HG03439 (cell line): ENCODE results near the gene POLR1E.
"Not testable (repeated sequence)": the region's sequence is repeated elsewhere in the genome, so short reads cannot be mapped to it uniquely, and the experiment has no call there.

ENCODE experiments used
- ATAC-seq: cut with Tn5 transposase; IDR thresholded peaks from one replicate; pipeline ENCODE4 v1.9.1; 2021; ENCODE audit warnings: mild to moderate bottlenecking, moderate library complexity; ENCODE audit not compliant: unreplicated experiment

POLR1E gene

DNA sequence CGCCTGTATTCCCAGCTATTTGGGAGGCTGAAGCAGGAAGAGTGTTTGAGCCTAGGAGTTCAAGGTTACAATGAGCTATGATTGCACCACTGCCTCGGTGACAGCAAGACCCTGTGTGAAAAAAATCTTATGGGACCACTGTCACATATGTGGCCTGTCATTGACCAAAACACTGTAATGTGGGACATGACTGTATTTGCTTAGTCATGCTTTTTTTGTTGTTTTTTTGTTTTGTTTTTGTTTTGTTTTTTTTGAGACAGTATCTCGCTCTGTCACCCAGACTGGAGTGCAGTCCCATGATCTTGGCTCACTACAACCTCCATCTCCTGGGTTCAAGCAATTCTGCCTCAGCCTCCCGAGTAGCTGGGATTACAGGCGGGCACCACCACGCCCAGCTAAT is 13.5 kb downstream of the POLR1E start:
- ATAC-seq = no peak

DNA sequence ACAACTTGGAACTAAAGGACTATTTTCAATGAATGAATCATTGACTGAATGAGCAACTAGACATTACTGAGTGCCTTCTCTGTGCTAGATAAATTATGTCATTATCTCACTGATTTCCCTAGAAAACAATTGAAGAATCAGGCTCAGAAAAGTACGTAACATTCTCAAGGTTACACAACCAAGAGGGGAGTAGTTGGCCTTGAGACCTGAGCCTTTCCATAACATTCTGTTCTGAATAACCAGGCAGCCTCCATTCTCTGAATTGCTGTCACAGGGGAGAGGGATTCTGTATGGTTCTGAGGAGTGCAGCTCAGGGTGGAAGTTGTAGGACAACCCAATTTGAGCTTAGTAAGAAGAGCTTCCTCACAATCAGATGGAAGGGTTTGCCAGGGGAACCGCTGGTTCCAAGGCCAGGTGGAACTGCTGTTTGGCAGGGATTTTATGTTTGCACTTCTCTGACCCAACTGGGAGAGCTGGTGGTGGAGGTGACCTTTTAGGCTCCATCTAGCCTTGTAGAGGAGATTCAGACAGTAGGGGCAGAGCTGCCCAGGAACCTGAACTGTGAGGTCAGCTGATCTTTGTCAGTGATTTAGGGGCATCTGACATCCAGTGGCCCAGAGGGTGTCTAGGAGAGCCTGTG is 16.3 kb downstream of the POLR1E start:
- no peak for ATAC-seq

DNA sequence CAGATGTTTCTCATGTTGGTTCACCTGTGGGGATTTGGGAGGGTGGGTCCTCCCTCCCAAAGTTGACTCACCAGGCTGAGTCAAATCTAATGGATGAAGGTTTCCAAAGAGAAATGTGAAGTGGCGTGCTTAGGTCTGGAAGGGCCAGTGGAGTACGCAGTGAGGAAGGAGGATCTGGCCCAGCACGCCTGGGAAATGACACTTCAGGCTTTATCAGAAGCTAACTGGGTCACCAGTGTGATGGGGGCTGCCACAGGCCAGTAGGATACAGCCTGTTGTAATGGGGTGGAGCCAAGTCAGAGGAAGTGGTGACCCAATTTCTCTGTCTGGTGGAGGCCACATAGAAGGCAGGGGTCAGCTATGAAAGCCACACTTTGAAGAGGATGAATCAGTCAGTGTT is 18.0 kb downstream of the POLR1E start:
- no peak for ATAC-seq

DNA sequence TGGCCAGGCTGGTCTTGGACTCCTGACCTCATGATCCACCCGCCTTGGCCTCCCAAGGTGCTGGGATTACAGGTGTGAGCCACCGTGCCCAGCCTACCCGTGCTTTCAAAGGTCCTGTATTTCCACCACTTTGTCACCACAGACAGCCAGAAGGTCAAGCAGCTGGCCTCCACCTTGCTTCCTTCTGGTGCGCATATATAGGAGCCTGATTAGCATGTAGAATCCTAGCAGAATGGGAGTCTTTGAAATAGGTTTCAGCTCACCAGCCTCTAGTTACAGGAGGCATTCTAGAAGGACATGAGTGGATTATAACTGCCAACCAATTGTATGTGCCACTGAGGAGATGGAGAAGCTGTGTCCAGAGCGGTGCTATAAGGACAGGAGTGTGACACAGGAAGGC is 18.9 kb downstream of the POLR1E start:
- no peak for ATAC-seq

DNA sequence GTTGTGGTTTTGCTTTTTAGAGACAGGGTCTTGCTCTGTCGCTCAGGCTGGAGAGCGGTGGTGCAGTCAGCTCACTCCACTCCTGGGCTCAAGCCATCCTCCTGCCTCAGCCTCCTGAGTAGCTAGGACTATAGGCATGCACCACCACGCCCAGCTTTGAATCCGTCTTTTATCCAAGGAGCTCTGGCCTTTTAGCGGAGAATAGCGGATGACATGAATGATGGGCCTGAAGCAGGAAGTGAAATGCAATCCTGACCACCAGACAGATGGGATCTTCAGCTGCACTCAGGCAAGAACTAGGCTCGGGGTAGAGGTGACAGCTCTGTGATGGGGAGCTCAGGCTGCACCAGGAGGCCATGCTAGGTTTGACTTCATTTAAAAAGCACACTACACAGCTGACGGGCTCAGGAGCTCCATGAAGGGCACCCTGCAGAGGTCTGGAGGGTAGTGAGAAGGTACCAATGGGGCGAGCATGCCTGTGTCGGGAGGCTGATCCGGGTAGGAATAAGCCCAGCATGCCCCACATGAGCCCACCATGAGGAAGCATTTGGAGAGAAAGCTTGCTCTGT is 21.9 kb downstream of the POLR1E start:
- no peak for ATAC-seq

DNA sequence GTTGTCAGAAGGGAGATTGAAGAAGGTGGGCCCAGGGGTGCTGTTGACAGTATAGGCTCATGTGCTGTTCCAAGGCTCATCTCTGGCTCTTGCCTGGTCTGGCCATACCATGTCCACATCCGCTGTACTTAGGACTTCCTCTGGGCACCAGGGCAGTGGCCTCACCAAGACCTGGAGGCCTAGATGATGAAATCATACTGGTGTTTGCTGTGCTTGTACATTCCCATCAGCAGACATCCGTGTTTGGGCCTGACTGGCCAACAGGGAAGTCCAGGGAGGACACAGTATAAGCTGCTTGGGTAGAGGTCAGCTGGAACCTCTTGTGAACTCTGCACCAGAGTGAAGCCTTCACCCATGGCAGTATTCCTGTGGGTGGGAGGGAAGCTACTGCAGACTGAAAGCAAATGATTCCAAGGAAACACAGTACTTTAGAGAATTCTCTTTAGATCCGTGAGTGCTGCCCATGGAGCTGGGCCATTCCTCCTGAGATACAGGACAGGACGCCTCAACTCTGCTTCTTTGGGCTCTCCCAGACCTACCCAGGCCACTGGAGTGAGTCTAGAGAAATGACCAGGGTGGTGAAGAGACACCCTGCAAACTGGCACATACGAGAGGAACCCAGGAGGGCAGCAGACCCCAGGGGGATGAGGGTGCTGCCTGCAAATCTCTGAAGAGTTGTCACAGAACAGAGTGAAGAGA is 22.5 kb downstream of the POLR1E start:
- ATAC-seq = no peak

DNA sequence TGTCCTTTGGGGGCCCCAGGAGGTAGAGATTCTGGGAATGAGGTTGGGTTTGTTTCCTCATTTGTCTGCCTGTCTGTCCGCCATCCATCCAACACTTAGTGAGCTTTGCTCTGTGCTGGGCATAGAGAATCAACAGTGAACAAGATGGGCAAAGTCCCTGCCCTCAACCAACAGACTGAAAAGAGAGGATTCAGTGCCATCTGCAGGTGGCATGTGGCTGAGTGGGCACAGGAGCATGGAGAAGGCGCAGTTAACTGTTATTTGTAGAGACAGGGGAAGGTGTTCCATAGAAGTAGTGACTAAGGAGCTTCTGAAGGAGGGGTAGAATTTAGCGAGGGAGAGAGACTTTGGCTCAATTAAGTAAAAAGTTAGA is 23.1 kb downstream of the POLR1E start:
- no peak for ATAC-seq

DNA sequence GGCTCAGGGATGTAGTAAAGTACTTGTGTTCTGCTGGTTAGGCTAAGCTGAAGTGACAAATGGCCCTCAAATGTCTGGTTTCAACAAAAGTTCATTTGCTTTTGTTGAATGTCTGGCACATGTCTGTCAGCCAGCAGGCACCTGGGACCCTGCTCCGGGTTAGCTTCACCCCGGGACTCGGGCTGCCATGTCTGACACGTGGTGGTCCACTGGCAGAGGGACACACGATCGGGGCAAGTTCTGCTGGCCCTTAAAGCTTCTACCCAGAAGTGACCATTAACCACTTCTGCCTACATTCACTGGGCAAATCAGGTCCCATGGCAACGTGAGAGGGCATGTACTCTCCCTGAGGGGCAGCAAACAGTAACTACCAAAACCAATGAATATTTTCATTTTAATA is 23.8 kb downstream of the POLR1E start:
- no peak for ATAC-seq

DNA sequence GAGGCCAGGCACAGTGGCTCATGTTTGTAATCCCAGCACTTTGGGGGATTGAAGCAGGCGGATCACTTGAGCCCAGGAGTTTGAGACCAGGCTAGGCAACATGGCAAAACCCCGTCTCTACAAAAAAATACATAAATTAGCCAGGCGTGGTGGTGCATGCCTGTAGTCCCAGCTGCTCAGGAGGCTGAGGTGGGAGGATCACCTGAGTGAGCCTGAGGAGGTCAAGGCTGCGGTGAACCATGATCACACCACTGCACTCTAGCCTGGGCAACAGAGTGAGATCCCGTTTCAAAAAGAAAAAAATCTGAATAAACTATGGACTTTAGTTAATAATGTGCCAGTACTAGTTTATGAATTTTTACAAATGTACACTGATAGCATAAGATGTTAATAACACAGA is 24.3 kb downstream of the POLR1E start:
- ATAC-seq = not testable (repeated sequence)

DNA sequence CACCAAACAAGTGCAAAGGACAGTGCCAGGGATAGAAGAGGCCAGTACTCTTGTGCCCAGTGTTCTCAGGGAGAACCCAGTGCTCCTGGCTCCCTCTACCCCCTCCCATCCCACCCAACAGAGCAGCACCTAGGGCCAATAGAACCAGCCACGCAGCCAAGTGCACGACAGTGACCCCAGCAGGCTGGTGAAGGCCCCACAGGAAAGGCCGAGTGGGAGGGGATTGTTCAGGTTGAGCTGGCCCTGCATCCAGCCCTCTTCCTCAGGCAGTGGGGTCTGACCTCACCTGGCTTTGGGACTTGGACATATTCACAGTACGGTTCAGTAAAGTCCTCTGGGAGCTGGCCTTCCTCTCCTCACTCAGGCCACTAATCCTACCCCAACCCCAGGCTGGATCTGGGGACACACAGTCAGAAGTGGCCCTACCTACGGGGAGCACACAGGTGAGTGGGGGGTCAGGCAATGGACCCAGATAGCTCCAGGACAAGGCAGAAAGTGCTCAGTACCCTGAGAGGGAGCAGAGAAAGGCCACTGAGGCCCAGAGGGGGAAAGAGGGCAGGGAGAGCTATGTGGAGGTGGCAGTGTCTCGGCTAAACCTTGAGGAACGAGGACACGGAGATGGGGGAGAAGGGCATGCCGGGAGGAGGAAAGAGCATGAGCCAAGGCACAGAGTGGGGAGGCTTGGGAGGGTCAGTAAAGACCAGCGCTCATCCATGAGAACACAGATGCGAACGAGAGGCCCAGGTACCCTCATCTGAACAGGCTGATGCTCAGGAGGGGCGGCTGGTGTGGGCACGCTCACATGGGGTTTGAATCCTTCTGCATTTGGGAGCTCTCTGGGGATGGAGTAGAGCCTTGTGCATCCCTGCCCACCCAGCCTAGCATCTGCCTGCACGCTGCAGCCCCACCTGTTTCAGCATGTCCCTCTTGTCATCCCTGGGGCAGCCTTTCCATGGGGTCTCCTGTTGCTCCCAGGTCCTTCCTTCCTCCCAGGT is 25.6 kb downstream of the POLR1E start:
- no peak for ATAC-seq

DNA sequence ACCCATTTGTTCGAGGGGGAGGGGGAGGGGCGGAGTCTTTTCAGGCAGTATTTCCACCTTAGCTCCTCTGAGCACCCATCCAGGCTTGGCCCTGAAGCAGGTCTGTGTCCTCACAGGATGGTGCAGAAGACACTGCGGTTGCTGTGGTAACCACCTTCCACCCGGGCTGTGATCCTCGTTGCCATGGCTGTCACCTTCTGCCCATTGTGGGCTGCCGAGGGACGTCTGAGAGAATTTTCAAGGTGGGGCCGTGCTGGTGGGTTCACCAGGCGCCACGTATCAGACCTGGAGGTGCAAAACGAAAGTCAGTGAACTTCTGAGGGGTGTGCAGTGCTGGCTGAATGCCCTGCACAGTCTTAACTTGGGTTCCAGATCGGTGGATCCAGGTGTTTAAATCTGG is 26.7 kb downstream of the POLR1E start:
- ATAC-seq = no peak

DNA sequence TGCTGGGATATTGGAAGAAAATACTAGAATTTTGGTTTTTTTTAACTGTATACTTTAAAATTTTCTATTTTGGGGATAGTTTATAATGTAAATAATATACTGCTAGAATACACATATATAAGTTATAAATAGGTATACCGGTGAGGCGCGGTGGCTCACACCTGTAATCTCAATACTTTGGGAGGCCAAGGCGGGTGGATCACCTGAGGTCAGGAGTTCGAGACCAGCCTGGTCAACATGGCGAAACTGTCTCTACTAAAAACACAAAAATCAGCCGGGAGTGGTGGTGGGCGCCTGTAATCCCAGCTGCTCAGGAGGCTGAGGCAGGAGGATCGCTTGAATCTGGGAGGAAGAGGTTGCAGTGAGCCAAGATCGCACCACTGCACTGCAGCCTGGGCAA is 28.7 kb downstream of the POLR1E start:
- ATAC-seq = not testable (repeated sequence)

DNA sequence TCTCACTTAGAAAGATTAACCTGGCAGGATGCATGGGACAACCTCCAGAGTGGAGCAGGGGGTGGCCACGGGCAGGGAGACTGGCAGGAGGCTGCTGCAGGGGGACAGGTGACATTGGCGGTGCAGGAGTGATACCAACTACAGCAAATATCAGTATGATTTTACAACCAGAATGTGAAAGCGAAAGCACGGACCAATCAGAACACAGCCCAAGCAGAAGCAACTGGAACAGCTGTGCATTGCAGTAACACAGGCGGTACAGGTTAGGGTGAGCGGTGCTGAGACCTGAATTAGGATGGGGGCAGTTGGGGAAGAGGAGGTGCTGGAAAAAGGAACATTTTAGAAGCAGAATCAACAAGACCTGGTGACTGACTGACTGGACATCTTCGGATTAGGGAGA is 29.3 kb downstream of the POLR1E start:
- ATAC-seq = no peak

DNA sequence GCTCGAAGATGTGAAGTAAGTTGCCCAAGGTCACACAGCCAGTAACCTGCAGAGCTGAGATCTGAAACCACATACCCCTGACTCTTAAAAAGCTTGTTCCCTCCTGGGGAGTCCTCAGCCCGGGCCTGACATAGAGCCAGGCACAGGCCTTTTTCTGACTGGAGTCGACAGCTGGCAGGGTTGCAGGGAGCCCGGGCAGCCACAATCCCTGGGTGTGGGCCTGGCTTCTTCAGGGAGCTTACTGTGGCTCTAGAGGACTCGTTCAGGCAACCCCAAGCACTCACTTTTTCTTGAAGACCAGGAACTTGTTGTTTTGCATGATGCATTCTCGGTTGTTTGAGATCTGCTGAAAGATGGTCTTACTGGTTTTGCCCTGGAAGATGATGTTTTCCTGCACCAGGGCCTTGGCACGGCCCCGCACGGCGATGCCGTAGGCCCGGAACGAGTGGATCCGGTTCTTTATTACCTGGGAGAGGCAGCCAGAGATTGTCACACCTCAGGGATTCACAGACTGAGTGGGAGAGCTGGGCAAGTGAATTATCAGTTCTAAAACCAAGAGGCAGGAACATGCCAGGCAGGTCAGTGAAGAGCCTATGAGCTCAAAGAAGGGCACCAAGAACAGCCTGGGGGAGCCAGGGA is 30.0 kb downstream of the POLR1E start:
- ATAC-seq = no peak

DNA sequence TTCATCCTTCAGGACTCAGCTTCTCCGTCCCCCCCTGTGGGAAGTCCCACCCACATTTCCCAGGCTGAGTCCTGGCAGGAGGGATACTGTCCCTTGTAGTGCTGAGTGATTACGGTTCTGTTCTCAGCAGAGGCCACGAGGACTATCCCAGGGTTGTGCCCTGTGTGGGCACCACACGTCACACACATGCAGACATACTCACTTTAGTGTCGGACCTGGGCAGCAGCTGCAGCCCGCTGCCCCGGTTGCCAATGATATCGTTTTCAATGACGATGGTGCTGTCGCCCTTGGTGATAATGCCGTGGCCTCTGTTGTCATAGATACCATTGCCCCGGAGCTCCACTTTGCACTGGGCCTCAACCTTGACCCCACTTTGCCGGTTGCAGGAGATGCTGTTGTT is 32.2 kb downstream of the POLR1E start:
- ATAC-seq = no peak

DNA sequence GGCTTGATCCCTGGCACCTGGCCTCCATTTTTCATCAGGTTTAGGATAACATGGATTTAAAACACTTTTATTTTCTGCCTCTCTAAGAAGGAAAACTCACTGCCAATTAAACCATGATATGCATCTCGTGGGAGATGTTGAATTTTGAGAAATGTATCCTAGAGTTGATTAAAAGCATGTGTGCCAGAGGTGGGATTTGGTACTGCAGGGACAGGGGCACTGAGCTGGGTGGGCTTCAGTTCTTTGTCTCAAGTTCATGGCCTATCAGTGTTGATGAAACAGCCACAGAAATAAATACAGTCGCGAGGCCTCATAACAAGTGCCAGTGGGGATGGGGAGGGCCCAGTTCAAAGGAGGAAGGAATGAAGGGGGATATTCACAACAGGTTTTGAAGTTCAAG is 34.9 kb downstream of the POLR1E start:
- no peak for ATAC-seq

DNA sequence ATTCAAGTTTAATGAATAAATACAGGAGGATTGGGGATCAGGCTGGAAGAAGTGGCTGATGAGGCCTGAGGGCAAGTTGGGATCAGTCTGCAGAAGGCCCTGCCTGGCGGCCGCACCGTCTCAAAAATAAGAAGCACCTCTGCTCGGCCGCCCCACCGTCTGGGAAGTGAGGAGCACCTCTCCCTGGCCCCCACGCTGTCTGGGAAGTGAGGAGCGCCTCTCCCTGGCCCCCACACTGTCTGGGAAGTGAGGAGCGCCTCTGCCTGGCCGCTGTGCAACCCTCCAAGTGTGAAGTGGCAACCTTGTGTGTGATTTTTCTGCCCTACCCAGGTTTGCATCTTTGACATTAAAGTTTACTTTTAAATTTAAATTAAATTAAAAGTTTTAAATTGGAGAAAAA is 35.4 kb downstream of the POLR1E start:
- no peak for ATAC-seq

DNA sequence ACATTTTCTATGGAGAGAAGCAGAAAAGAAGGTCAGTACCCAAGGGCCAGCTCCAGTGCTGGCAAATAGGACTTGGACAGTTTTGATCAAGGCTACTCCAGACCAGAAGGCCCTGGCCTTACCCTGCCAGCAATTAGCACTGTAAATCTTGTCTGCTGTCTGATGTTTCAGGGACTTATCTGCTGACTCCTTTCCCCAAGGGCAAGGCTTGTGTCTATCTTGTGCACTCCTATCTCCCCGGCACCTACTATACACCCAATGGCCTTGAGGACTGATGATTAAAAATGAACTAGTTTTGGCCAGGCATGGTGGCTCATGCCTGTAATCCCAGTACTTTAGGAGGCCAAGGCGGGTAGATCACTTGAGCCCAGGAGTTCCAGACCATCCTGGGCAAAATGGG is 37.2 kb downstream of the POLR1E start:
- ATAC-seq = no peak

DNA sequence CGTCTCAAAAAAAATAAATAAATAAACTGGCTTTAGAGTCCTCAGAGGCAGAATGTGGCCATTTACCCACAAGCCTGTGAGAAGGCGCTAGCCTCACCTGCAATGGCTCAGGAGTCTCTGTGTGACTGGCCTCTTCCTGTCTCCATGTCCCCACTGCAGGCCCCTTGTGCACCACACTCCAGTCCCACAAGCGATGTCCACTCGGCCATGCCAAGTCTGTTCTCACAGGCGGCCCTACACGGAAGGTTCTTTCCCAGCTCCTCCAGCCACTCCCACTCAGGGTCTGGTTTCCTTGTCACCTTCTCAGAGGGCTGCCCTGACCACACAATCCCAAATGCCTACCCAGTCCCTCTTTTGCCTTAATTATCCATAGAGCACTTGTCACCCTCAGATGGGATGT is 38.2 kb downstream of the POLR1E start:
- no peak for ATAC-seq

DNA sequence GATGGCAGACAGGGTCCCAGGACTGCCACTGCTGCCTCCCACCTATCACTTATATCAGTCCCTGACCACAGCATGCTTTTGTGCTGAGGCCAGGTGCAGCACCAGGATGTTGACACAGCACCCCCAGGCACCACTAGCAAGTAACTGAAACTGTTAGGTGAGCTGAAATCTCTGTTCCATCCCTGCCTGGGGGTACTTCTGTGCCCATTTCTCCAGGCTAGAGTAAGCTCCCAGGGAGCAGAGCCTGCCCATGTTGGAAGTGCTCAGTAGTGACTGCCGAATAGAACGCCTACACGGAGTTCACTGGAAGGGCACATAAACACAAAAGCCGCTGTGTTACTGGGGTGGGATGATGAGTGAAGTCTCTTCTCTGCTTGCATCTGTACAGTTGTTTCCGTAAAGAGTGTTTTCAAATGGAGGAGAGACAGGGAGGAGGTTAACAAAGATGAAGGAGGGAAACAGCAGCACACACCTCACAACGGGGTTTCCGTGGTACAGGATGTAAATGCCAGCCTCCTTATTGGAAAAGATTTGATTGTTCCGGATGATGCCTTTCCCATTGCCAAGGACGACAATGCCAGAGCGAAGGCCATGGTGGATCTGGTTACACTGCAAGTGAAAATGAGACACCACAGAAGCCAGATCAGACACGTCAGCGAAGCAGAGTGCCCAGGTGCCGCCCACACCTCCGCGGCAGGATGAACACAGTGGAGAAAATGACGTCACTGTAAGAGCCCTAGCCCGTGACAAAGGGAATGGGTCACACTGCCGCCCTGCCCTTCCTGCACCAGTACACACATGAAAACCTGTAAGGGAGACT is 43.1 kb downstream of the POLR1E start:
- peak; percentile 70 for ATAC-seq
